ENCODE data around the gene S1PR3.
A peak's percentile ranks its signal among the peaks of the same experiment; 100 is the strongest.

Gene S1PR3

GRCh38 chr9:89000973-89001916, 10.0 kb downstream of the S1PR3 start:
- TF ChIP-seq, protein P1, sequence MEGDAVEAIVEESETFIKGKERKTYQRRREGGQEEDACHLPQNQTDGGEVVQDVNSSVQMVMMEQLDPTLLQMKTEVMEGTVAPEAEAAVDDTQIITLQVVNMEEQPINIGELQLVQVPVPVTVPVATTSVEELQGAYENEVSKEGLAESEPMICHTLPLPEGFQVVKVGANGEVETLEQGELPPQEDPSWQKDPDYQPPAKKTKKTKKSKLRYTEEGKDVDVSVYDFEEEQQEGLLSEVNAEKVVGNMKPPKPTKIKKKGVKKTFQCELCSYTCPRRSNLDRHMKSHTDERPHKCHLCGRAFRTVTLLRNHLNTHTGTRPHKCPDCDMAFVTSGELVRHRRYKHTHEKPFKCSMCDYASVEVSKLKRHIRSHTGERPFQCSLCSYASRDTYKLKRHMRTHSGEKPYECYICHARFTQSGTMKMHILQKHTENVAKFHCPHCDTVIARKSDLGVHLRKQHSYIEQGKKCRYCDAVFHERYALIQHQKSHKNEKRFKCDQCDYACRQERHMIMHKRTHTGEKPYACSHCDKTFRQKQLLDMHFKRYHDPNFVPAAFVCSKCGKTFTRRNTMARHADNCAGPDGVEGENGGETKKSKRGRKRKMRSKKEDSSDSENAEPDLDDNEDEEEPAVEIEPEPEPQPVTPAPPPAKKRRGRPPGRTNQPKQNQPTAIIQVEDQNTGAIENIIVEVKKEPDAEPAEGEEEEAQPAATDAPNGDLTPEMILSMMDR (IDR thresholded peaks at IDR 0.05; ENCODE audit: insufficient read depth, low read length, poor library complexity, severe bottlenecking): peak; percentile 67
- peak; percentile 20 for DNase-seq (ENCODE audit: extremely low read depth, insufficient read length)
- no peaks in the 10 kb centered on the region; the same call in none of the 2 replicates for H3K27me3 ChIP-seq (replicated peaks; ENCODE audit: control insufficient read depth, insufficient read depth, low read length)
- H3K36me3 ChIP-seq (ENCODE audit: control insufficient read depth, insufficient read depth, low read length): no peaks in the 10 kb centered on the region
- no peak overlapping the region for H3K4me3 ChIP-seq (replicated peaks; ENCODE audit: low read depth, low read length)

DNA sequence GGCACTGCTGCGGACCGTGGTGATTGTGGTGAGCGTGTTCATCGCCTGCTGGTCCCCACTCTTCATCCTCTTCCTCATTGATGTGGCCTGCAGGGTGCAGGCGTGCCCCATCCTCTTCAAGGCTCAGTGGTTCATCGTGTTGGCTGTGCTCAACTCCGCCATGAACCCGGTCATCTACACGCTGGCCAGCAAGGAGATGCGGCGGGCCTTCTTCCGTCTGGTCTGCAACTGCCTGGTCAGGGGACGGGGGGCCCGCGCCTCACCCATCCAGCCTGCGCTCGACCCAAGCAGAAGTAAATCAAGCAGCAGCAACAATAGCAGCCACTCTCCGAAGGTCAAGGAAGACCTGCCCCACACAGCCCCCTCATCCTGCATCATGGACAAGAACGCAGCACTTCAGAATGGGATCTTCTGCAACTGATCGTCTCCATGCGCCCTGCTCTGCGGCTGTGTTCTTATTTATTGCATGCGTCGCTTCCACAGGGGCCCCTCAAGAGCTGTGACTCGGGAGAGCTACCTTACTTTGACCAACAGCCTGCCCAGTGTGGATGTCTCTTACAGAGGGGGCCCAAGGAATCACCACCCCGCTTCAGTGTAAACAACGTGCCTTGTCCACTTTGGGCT, 10.8 kb downstream of the S1PR3 start:
- Histone ChIP-seq H3K36me3 (ENCODE audit: control insufficient read depth, insufficient read depth, low read length) (no peaks in the 10 kb centered on the region), H3K4me3 (replicated peaks; ENCODE audit: low read depth, low read length) (no peak overlapping the region), H3K27me3 (replicated peaks; ENCODE audit: control insufficient read depth, insufficient read depth, low read length) (no peaks in the 10 kb centered on the region; the same call in none of the 2 replicates)
- TF ChIP-seq, protein P1 (IDR thresholded peaks at IDR 0.05; ENCODE audit: insufficient read depth, low read length, poor library complexity, severe bottlenecking): no peak
- DNase-seq (ENCODE audit: extremely low read depth, insufficient read length): no peak

DNA sequence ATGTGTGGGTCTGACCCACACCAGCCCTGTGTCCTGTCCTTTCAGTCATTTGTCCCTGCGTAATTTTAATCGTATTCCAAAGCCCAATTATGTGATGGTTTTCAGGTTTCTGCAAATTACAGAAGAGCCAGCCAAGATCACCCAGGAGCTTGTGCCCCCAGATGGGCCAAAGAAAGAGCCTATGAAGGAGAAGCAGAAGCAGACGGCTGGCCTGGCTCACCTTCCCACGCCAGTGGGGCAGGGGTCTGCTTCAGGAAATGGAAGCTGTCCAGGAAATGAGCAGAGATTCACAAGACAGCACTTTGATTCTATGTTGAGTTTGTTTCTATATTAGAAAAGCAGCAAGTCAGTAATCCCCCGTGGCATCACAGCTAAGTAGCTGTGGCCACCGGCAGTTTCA, 11.7 kb downstream of the S1PR3 start:
- TF ChIP-seq, protein P1 (IDR thresholded peaks at IDR 0.05; ENCODE audit: insufficient read depth, low read length, poor library complexity, severe bottlenecking): no peak
- Histone ChIP-seq H3K4me3 (replicated peaks; ENCODE audit: low read depth, low read length) (no peak overlapping the region), H3K36me3 (ENCODE audit: control insufficient read depth, insufficient read depth, low read length) (no peaks in the 10 kb centered on the region), H3K27me3 (replicated peaks; ENCODE audit: control insufficient read depth, insufficient read depth, low read length) (peaks cover 2% of the 10 kb centered on the region)
- no peak for DNase-seq (ENCODE audit: extremely low read depth, insufficient read length)

DNA sequence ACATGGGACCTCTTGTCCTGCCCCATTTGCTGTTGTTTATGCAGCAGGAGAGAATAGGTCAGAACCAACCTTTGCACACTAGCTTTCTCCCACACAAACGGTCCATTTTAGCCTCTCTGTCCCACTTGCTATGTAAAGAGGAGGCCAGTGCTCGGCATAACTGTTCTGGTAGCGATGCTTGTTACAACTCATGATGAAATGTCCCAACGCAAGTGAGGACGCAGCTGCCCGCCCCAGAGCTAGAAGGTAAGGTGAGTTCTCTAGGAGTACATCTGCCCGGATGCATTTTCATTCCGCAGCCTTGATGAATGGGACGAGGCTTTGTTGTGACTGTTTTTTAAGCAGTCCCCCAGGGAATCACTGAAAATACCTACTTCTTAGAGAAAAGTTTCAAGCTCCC, 14.1 kb downstream of the S1PR3 start:
- peaks cover 2% of the 10 kb centered on the region for H3K27me3 ChIP-seq (replicated peaks; ENCODE audit: control insufficient read depth, insufficient read depth, low read length)
- TF ChIP-seq, protein P1 (IDR thresholded peaks at IDR 0.05; ENCODE audit: insufficient read depth, low read length, poor library complexity, severe bottlenecking): no peak
- no peaks in the 10 kb centered on the region for H3K36me3 ChIP-seq (ENCODE audit: control insufficient read depth, insufficient read depth, low read length)
- H3K4me3 ChIP-seq (replicated peaks; ENCODE audit: low read depth, low read length): no peak overlapping the region
- DNase-seq (ENCODE audit: extremely low read depth, insufficient read length): no peak

GRCh38 chr9:89006267-89006666, 15.0 kb downstream of the S1PR3 start:
- DNase-seq (ENCODE audit: extremely low read depth, insufficient read length): no peak
- no peaks in the 10 kb centered on the region for H3K36me3 ChIP-seq (ENCODE audit: control insufficient read depth, insufficient read depth, low read length)
- TF ChIP-seq, protein P1 (IDR thresholded peaks at IDR 0.05; ENCODE audit: insufficient read depth, low read length, poor library complexity, severe bottlenecking): no peak
- H3K27me3 ChIP-seq (replicated peaks; ENCODE audit: control insufficient read depth, insufficient read depth, low read length): peaks cover 2% of the 10 kb centered on the region
- H3K4me3 ChIP-seq (replicated peaks; ENCODE audit: low read depth, low read length): no peak overlapping the region
